ENCODE results near the gene JMJD7. TPM values are rescaled to one million over a fixed set of nuclear protein-coding genes. Genes with fewer than 3 reads are reported as not detected.

JMJD7 gene
- total RNA-seq, 4 donors from 2014 or later: 45.4 to 88.3 (median 60.9) TPM

DNA sequence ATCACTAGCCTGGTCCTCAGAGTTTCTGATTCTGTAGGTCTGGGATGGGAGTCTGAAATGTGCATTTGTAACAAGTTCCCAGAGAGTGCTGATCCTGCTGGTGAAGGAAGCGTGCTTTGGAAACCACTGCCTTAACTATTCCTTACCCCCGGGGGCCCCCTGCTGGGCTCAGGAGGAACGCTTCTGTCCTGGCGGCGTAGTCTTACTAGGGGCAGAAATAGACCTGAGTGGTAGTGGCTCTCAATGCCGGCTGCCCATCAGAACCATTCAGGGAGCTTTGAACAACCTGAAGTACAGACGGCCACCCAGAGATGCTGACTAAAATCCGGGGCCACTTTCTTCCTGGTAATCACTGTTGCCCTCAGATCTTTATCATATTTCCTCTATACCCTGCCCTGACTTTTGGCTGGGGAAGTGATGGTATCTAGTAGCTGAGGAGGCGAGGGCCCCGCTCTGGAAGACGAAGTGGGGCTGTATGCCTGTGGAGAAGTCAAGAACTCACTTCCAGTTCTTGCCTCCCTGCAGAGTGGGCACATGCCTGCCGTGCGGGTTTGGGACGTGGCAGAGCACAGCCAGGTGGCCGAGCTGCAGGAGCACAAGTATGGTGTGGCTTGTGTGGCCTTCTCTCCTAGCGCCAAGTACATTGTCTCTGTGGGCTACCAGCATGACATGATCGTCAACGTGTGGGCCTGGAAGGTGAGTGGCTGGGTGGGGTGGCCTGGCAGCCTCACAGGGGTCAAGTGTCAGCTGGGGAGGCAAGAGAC is 16.3 kb upstream of the JMJD7 start:
- no peaks in the 10 kb centered on the region for H3K27me3 ChIP-seq
- no peaks in the 10 kb centered on the region for H3K9me3 ChIP-seq
- H3K36me3 ChIP-seq: peaks cover 47% of the 10 kb centered on the region
- TF ChIP-seq, protein P1, sequence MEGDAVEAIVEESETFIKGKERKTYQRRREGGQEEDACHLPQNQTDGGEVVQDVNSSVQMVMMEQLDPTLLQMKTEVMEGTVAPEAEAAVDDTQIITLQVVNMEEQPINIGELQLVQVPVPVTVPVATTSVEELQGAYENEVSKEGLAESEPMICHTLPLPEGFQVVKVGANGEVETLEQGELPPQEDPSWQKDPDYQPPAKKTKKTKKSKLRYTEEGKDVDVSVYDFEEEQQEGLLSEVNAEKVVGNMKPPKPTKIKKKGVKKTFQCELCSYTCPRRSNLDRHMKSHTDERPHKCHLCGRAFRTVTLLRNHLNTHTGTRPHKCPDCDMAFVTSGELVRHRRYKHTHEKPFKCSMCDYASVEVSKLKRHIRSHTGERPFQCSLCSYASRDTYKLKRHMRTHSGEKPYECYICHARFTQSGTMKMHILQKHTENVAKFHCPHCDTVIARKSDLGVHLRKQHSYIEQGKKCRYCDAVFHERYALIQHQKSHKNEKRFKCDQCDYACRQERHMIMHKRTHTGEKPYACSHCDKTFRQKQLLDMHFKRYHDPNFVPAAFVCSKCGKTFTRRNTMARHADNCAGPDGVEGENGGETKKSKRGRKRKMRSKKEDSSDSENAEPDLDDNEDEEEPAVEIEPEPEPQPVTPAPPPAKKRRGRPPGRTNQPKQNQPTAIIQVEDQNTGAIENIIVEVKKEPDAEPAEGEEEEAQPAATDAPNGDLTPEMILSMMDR (IDR thresholded peaks at IDR 0.05): peak; percentile 86 to 87
- TF ChIP-seq EP300 (IDR thresholded peaks at IDR 0.05) (no peak), POLR2AphosphoS5 (IDR thresholded peaks at IDR 0.05) (no peak)
- H3K27ac ChIP-seq: no peak overlapping the region
- 36% methylated on average over 13 of the region's 18 CpGs for whole genome bisulfite sequencing
- H3K4me3 ChIP-seq: no peak overlapping the region
- peaks cover 28% of the 10 kb centered on the region for H3K4me1 ChIP-seq
- DNase-seq (ENCODE audit: low spot score in 2 of 2): peak; percentile 89 to 91

GRCh38 chr15:41812820-41813375 is 15.0 kb upstream of the JMJD7 start:
- no peak for TF ChIP-seq POLR2AphosphoS5 (IDR thresholded peaks at IDR 0.05)
- TF ChIP-seq, protein P1 (IDR thresholded peaks at IDR 0.05): no peak
- TF ChIP-seq EP300 (IDR thresholded peaks at IDR 0.05): no peak
- no peak for TF ChIP-seq POLR2A (IDR thresholded peaks at IDR 0.05)
- Histone ChIP-seq H3K27ac (no peak overlapping the region), H3K4me1 (peaks cover 21% of the 10 kb centered on the region), H3K9me3 (no peaks in the 10 kb centered on the region), H3K36me3 (peaks cover 60% of the 10 kb centered on the region), H3K4me3 (no peak overlapping the region), H3K27me3 (no peaks in the 10 kb centered on the region)
- no peak for DNase-seq (ENCODE audit: low spot score in 2 of 2)
- 88% methylated on average over 11 of the region's 11 CpGs for WGBS

GRCh38 chr15:41813426-41813825 is 14.5 kb upstream of the JMJD7 start:
- Histone ChIP-seq H3K4me1 (peaks cover 21% of the 10 kb centered on the region), H3K27me3 (no peaks in the 10 kb centered on the region), H3K9me3 (no peaks in the 10 kb centered on the region), H3K36me3 (peaks cover 65% of the 10 kb centered on the region), H3K4me3 (no peak overlapping the region), H3K27ac (no peak overlapping the region)
- DNase-seq (ENCODE audit: low spot score in 2 of 2): no peak
- TF ChIP-seq POLR2AphosphoS5 (IDR thresholded peaks at IDR 0.05) (no peak), POLR2A (IDR thresholded peaks at IDR 0.05) (no peak), EP300 (IDR thresholded peaks at IDR 0.05) (no peak)
- TF ChIP-seq, protein P1 (IDR thresholded peaks at IDR 0.05): no peak
- 90% methylated on average over 8 of the region's 8 CpGs for WGBS

DNA sequence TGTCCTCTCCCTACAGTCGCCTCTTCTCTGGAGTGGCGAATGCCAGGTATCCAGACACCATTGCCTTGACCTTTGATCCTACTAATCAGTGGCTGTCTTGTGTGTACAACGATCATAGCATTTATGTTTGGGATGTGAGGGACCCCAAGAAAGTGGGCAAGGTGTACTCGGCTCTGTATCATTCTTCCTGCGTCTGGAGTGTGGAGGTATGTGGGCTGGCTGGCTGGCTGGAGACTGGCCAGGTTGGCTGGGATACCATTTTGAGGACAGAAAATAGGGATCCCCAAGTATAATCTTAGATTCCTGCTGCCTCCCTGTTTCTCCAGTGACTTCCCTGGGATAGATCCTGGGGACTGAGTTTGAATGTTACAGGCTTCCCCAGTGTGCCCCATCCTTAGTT is 13.4 kb upstream of the JMJD7 start:
- TF ChIP-seq POLR2AphosphoS5 (IDR thresholded peaks at IDR 0.05) (no peak), EP300 (IDR thresholded peaks at IDR 0.05) (no peak), POLR2A (IDR thresholded peaks at IDR 0.05) (no peak)
- TF ChIP-seq, protein P1 (IDR thresholded peaks at IDR 0.05): no peak
- H3K4me1 ChIP-seq: peaks cover 20% of the 10 kb centered on the region
- no peak overlapping the region for H3K27ac ChIP-seq
- no peaks in the 10 kb centered on the region for H3K9me3 ChIP-seq
- H3K4me3 ChIP-seq: no peak overlapping the region
- whole genome bisulfite sequencing: 86% methylated on average over 5 of the region's 5 CpGs
- H3K36me3 ChIP-seq: peaks cover 76% of the 10 kb centered on the region
- H3K27me3 ChIP-seq: no peaks in the 10 kb centered on the region
- DNase-seq (ENCODE audit: low spot score in 2 of 2): no peak

GRCh38 chr15:41816788-41817187 is 11.1 kb upstream of the JMJD7 start:
- no peak overlapping the region for H3K4me3 ChIP-seq
- H3K4me1 ChIP-seq: peaks cover 5% of the 10 kb centered on the region
- 87% methylated on average over 4 of the region's 9 CpGs for WGBS
- H3K27ac ChIP-seq: no peak overlapping the region
- DNase-seq (ENCODE audit: low spot score in 2 of 2): no peak
- peaks cover 99% of the 10 kb centered on the region for H3K36me3 ChIP-seq
- H3K27me3 ChIP-seq: no peaks in the 10 kb centered on the region
- TF ChIP-seq, protein P1 (IDR thresholded peaks at IDR 0.05): no peak
- TF ChIP-seq POLR2A (IDR thresholded peaks at IDR 0.05) (no peak), POLR2AphosphoS5 (IDR thresholded peaks at IDR 0.05) (no peak), EP300 (IDR thresholded peaks at IDR 0.05) (no peak)
- H3K9me3 ChIP-seq: no peaks in the 10 kb centered on the region
